Tibial nerve (tissue), 4 donors: Measurements from ENCODE around the gene MAB21L4.
A peak's percentile ranks its signal among the peaks of the same experiment; 100 is the strongest.

ENCODE experiments used
- EP300 ChIP-seq, 2 donors: sonication (generic); formaldehyde crosslinking; IDR thresholded peaks; one replicate each; pipeline ENCODE4 v1.6.1; 2017; ENCODE audit warnings: antibody characterized with exemption in 2 of 2, mild to moderate bottlenecking in 1 of 2
- POLR2A ChIP-seq, 2 donors: fragments of 450-650 bp; IDR thresholded peaks; one replicate each; pipeline ENCODE4 v1.6.1; 2017; ENCODE audit warnings: antibody characterized with exemption in 2 of 2, mild to moderate bottlenecking in 2 of 2, moderate library complexity in 2 of 2
- TF ChIP-seq, protein P1 (sequence below), 5 experiments: fragments of 200-600 bp in 3 of 5; fragments of 450-650 bp in 2 of 5; sonication (generic) in 3 of 5; IDR thresholded peaks; one replicate each; pipeline ENCODE4 v1.5.1; 2016 to 2019; ENCODE audit warnings: antibody characterized with exemption in 5 of 5, mild to moderate bottlenecking in 3 of 5, moderate library complexity in 2 of 5

DNA sequence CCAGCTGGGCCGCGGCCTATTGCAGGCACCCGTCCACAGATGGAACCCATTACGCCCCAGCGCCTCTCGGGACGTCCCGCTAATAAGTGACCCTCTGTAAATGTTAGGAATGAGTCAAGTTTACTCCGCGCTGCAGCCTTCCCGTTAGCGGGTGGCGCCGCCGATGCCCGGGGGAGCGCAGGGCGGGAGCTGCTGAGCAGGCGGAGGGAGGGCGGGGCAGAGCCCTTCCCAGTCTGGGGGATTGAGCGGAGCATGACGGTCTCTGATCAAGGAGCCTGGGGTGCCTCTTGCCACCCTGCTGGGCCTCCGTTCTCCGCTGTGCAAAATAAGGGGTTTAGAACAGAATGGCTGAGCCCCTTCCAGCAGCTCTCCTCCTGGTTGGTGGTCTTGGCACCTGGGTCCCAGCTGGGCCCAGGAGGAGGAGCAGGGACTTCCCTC is 20.6 kb upstream of the MAB21L4 start:
- TF ChIP-seq, protein P1, sequence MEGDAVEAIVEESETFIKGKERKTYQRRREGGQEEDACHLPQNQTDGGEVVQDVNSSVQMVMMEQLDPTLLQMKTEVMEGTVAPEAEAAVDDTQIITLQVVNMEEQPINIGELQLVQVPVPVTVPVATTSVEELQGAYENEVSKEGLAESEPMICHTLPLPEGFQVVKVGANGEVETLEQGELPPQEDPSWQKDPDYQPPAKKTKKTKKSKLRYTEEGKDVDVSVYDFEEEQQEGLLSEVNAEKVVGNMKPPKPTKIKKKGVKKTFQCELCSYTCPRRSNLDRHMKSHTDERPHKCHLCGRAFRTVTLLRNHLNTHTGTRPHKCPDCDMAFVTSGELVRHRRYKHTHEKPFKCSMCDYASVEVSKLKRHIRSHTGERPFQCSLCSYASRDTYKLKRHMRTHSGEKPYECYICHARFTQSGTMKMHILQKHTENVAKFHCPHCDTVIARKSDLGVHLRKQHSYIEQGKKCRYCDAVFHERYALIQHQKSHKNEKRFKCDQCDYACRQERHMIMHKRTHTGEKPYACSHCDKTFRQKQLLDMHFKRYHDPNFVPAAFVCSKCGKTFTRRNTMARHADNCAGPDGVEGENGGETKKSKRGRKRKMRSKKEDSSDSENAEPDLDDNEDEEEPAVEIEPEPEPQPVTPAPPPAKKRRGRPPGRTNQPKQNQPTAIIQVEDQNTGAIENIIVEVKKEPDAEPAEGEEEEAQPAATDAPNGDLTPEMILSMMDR (IDR thresholded peaks at IDR 0.05), result no peak
- peak in 1 of 2 donors; percentile 92 for TF ChIP-seq EP300 (IDR thresholded peaks at IDR 0.05)
- no peak for TF ChIP-seq POLR2A (IDR thresholded peaks at IDR 0.05)
